ENCODE results near the gene LIPA.
A peak's percentile ranks its signal among the peaks of the same experiment; 100 is the strongest.

LIPA gene

GRCh38 chr10:89238956-89239644 is 12.5 kb downstream of the LIPA start:
- no peak for DNase-seq

DNA sequence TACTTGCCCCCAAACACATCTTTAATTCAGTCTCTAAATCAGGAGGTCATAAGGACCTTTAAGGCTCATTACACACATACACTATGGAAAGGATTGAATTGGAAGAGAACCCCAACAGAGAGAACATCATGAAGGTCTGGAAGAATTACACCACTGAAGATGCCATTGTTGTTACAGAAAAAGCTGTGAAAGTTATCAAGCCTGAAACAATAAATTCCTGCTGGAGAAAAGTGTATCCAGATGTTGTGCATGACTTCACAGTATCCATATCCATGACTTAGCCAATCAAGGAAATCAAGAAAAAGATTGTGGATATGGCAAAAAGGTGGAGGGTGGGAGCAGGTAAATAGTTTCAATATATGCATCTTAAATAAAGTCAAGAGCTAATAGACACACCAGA is 13.7 kb downstream of the LIPA start:
- no peak for DNase-seq

DNA sequence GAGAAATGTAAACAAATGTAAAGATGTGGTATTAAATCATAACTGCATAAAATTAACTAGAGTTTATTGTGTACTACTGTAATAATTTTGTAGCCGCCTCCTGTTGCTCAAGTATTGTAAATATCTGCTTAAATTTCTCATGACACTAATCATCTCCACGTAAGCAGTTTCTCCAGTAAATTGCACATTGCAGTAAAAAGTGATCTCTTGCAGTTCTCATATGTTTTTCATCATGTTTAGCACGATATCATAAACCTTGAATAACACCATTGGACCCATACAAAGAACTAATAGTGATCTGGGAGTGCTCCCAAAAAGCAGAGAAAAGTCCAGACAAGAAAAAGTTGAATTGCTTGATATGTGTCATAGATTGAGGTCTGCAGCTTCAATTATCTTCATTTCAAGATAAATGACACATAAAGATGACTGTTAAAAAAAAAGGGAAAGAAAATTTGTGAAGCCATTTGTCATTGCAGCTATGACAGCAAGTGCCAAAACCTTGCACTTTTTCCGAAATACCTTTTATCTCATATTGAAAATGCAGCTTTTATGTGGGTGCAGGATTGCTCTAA is 15.3 kb downstream of the LIPA start:
- DNase-seq = no peak

DNA sequence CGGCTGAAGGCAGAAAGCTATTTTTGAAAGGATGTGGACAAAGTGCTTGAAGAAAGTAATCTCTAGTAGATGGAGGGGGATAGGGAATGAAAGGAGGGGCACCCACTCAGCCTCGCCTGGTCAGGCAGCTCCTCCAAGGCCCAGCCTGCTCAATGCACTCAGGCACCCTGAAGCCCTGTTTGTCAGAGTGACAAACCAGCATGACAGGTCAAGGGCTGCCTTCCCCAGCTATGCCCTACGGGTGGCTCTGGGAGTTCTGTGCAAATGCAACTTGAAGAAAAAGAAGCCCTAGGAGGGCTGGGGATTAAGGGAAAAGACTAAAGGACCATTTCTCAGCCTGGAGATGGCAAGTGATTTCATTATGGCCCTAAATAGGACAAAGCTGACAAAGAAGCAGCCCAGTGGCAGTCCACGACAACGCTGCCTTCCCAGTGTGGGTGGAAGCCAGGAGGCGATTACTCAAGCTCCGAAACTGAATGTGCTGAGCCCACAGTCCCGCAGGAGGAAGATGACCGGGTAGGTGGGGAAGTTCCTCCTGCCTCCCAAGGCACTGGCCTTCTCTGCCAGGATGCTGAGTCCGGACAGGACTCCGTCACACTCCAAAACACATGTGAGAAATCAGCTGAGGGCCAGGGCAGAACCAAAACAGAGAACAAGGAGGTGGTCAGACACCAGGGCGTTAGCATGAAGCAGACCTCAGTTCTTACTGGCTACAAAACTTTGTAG is 16.3 kb downstream of the LIPA start:
- no peak for DNase-seq

GRCh38 chr10:89233033-89233432 is 18.5 kb downstream of the LIPA start:
- no peak for DNase-seq

GRCh38 chr10:89228962-89229361 is 22.6 kb downstream of the LIPA start:
- DNase-seq = no peak

DNA sequence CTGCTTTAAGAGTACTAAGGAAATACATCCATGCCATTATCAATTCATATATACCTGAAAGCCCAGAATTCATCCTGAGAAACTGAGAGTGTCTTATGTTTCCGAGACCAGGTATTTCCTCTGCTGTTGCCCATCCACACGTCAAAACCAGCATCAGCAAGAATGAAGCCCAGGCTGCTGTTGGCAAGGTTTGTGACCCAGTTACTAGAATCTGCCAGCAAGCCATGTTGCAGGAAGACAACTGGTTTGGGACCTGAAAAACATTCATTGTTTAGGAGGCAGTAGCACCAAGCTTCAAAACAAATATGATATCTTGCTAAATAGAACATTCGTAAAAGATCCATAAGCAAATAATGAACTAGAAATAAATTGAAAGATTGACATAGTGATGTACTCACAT is 23.4 kb downstream of the LIPA start:
- no peak for DNase-seq

DNA sequence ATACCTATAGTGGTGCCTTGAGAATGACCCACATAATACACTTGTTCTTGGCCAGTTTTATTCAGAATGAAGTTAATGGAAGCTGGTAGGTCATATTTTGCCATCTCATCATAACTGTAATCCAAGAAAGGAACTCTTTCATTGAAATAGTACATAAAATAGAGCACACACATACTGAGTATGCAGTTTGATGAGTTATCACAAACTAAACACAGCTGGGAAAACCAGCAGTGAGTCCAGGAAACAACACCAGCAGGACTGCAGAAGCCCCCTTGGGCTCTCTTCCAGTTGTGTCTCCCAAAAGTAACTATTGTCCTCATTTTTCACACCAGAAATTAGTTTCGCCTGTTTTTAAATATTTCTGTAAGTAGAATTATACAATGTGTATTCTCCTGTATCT is 24.7 kb downstream of the LIPA start:
- DNase-seq = no peak

DNA sequence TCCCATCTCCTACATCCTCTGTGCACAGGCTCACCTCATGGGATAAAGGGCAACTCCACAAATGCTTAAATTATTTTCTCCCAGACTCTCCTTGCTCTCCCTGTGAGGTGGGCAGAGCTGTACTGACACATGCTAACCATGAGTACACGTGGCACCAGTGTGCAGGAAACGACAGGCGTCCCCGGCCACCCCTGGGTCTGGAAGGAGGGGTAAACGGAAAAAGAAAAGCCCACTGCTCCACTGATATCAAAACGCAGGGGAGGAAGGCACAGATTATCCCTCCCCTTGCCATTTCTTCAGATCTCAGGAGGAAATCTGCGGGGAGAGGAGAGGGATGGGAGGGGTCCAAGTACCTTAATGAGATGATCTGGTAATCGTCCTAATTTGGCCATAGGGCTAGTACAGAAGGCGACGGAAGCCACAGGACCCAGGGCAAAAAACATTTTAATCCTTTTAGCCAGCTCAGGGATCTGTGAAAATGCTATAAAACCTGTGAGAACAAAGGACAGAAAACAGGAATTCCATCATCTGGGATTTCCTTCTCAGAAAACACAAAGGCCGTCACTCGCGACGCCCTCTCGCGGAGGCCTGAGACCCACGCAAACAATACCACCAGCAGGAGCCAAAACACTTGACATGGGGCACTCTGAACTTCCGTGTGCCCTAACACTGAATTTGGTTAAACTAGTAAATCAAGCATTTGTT is 26.7 kb downstream of the LIPA start:
- DNase-seq = no peak

GRCh38 chr10:89221919-89222318 is 29.7 kb downstream of the LIPA start:
- no peak for DNase-seq

GRCh38 chr10:89219513-89220218 is 31.9 kb downstream of the LIPA start:
- DNase-seq = no peak

GRCh38 chr10:89217057-89217990 is 34.3 kb downstream of the LIPA start:
- peak; percentile 64 for DNase-seq

- DNase-seq = no peak
Measured at GRCh38 chr10:89216056-89216455, 35.5 kb downstream of the LIPA start.

DNA sequence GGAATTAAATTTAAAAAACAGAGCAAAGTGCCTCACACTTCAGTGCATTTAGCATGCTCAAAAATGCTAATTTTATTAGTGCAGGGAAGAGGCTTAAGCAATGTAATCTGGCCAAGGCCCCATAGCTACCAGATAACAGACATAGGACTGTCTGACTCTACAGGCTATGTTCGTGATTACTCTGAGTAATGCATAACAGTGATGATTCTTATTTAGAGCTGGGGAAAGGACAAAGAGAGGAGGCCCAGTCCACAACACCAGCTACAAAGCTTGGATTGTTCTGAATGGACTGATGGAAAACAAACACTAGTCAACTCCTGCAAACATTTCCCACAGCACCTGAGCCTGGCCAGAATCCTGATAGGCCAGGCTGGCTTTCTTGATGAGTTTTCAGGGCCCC is 36.1 kb downstream of the LIPA start:
- DNase-seq = no peak

- DNase-seq = no peak
Measured at GRCh38 chr10:89214566-89215165, 36.9 kb downstream of the LIPA start.

DNA sequence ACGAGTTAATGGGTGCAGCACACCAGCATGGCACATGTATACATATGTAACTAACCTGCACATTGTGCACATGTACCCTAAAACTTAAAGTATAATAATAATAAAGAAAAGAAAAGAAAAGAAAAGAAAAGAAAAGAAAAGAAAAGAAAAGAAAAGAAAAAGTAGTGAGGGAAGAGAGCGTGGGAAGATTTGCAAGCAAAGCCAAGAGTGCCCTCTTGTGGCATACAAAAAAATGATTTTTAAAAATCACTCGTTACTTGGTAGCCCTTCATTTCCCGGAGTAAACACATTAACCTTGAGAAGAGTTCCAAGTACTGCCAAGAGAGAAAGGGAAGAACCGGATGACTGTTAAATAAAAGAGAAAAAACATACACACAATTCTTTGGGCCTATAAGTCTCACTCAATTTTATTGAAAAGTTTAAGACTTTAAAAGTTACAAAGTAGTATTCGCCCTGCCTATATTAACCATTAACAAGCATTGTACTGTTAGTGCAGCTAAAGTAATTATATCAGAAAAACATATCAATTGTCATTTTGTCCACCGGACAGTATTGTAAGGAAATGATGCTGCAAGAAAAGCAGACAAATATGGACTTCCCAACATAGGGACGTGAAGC is 38.3 kb downstream of the LIPA start:
- DNase-seq = peak; percentile 46

DNA sequence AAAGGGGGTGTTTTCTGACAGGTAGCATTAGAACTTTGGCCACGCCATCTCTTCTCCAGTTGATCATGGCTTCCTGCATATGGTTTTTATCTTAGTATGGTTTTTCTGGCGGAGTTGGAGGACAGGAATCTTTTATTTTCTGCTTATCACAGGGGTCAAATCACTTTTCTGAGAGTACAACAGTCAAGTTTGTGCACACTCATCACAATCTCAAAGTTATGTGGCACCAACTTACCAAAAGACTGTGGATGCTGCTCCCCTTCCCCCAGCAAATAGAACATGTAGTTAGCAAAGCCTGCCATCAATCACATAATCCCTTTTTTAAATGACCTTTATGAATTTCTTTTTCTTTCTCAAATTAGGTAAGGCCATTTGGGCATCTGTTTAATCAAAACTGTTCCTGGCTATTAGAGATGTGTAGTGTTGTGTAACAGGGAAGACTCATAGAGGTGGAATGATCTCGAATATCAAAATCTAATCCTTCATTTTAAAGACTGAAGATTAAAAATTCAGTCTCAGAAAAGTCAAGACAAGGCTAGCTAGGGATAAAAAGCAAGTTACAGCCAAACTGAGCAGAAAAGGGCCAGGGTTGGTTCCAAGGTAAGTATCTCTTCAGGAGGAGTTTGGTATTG is 40.7 kb downstream of the LIPA start:
- no peak for DNase-seq

- no peak for DNase-seq
Measured at GRCh38 chr10:89209718-89210117, 41.9 kb downstream of the LIPA start.

DNA sequence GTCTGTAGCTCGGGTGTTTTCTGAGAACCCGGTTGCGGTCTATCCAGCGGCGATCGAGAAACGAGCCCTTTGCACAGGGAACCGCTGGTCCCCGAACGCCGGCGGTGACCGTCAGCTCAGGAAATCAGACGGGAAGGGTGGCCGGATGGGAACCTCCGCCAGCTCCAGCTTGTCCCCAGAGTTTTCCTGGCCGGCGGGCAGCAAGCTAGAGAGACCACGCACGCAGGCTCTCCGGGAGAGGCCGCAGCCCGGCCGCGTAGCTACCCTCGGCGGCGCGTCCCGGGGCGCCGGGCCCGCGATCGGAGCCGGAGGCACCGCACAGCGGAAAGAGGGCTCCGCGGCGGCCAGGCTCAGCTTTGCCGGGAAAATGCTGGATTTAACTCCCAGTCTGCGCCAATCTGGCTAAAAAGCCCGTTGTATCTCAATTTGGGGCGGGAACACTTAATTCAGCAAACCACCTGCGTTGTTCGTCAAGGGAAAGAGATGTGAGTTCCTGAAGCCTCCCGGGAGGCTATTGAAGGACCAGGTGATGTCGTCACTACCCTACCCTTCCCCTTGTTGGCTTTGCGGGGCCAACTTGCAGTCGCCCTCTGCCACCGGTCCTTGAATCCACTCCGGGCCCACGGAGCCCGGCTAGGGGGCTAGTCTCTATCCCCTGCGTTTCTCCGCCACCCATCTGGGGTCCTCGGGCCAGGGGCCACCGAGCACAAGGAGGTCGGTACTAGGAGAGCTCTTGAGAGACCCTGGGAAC is 43.6 kb downstream of the LIPA start:
- DNase-seq = no peak
